ENCODE results near the gene ILDR1.
"Not testable (repeated sequence)": the region's sequence is repeated elsewhere in the genome, so short reads cannot be mapped to it uniquely, and the experiment has no call there.

ILDR1 gene

DNA sequence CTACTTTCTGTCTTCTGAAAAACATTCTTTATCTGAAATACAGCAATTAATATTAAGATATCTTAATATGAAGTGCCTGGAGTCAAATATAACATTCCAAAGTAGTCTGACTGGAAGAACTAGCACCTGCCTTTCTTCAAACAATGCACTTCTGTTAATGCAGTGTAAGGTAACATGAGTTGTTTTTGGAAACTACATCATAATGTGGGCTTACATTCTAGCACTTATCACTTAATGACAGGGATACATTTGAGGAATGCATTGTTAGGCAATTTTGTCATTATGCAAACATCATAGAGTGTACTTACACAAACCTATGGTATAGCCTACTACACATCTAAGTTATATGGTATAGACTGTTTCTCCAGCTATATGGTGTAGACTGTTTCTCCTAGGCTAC lies 78.6 kb downstream of the ILDR1 start:
- no peak overlapping the region for H3K4me3 ChIP-seq (ENCODE audit: control insufficient read depth, low read depth, low read length)
- DNase-seq (ENCODE audit: low read depth): no peak
- TF ChIP-seq, protein P1, sequence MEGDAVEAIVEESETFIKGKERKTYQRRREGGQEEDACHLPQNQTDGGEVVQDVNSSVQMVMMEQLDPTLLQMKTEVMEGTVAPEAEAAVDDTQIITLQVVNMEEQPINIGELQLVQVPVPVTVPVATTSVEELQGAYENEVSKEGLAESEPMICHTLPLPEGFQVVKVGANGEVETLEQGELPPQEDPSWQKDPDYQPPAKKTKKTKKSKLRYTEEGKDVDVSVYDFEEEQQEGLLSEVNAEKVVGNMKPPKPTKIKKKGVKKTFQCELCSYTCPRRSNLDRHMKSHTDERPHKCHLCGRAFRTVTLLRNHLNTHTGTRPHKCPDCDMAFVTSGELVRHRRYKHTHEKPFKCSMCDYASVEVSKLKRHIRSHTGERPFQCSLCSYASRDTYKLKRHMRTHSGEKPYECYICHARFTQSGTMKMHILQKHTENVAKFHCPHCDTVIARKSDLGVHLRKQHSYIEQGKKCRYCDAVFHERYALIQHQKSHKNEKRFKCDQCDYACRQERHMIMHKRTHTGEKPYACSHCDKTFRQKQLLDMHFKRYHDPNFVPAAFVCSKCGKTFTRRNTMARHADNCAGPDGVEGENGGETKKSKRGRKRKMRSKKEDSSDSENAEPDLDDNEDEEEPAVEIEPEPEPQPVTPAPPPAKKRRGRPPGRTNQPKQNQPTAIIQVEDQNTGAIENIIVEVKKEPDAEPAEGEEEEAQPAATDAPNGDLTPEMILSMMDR (IDR thresholded peaks at IDR 0.05; ENCODE audit: control insufficient read depth, insufficient read depth, low read depth, low read length, missing control alignments): no peak

DNA sequence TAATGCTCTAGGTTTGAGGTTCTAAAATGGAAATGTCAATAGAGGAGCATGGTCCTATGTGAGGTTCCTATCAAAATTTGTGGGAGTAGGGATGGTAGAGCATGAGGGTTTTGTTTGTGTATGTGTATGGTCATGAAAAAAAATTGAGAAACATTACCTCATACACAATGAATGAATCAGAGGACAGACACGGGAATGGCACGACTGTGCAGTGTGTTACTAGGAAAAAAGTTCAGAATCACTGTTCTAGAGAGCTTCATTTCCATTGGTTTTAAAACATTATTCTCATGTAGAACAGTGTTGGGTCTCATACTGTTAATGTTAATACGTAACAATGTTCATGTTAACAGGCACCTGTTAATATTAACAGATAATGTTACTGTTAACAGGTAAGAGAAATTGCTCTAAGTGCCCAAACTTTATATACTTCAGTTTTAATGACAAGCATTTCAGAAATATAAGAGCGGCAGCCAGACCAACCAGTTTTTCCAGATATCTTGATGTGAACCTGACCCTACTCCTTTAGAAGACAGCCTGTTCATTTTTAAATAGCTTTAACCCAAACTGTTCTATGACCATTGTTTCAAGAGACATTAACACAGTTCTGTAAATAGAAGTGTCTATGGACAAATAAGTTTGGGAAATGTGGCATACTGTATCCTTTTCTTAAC lies 79.8 kb downstream of the ILDR1 start:
- no peak for DNase-seq (ENCODE audit: low read depth)
- TF ChIP-seq, protein P1 (IDR thresholded peaks at IDR 0.05; ENCODE audit: control insufficient read depth, insufficient read depth, low read depth, low read length, missing control alignments): no peak
- no peak overlapping the region for H3K4me3 ChIP-seq (ENCODE audit: control insufficient read depth, low read depth, low read length)

DNA sequence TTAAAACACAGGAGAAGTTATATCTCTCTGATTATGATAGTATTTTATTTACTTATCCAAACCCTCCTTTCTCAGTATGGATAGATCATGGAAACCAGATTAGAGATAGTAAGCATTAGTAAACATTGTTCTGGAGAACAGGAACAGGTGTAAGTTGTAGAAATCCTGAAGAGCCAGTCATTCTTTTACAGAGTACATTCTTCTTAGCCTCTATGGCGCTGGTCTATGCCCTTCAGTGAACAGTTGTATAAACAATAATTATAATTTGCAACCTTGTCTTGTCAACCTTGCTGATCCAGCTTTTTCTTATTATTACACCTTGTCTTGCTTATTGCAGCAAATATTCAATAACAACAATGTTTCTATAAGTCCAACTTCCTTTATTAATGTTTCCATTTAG lies 80.5 kb downstream of the ILDR1 start:
- TF ChIP-seq, protein P1 (IDR thresholded peaks at IDR 0.05; ENCODE audit: control insufficient read depth, insufficient read depth, low read depth, low read length, missing control alignments): no peak
- no peak for DNase-seq (ENCODE audit: low read depth)
- no peak overlapping the region for H3K4me3 ChIP-seq (ENCODE audit: control insufficient read depth, low read depth, low read length)

DNA sequence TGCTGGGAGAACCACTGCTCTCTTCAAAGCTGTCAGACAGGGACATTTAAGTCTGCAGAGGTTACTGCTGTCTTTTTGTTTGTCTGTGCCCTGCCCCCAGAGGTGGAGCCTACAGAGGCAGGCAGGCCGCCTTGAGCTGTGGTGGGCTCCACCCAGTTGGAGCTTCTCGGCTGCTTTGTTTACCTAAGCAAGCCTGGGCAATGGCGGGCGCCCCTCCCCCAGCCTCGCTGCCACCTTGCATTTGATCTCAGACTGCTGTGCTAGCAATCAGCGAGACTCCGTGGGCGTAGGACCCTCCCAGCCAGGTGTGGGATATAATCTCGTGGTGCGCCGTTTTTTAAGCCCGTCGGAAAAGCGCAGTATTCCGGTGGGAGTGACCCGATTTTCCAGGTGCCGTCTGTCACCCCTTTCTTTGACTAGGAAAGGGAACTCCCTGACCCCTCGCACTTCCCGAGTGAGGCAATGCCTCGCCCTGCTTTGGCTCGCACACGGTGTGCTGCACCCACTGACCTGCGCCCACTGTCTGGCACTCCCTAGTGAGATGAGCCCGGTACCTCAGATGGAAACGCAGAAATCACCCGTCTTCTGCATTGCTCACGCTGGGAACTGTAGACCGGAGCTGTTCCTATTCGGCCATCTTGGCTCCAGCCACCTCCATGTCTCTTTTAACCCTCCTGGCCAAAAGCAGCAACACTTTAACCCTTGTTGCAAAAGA lies 83.7 kb downstream of the ILDR1 start:
- not testable (repeated sequence) for DNase-seq (ENCODE audit: low read depth); H3K4me3 ChIP-seq (ENCODE audit: control insufficient read depth, low read depth, low read length)
